ENCODE results near the gene TRIM2. TPM values are rescaled to one million over a fixed set of nuclear protein-coding genes. Genes with fewer than 3 reads are reported as not detected.
A peak's percentile ranks its signal among the peaks of the same experiment; 100 is the strongest.

Gene TRIM2
- total RNA-seq, 4 donors from 2014 or later = 14.8 to 45.4 (median 26.5) TPM

GRCh38 chr4:153247116-153247490, 42.9 kb downstream of the TRIM2 start:
- ATAC-seq (ENCODE audit: low FRiP score) (no peak), DNase-seq (ENCODE audit: low spot score) (no peak)
- TF ChIP-seq, protein P1, sequence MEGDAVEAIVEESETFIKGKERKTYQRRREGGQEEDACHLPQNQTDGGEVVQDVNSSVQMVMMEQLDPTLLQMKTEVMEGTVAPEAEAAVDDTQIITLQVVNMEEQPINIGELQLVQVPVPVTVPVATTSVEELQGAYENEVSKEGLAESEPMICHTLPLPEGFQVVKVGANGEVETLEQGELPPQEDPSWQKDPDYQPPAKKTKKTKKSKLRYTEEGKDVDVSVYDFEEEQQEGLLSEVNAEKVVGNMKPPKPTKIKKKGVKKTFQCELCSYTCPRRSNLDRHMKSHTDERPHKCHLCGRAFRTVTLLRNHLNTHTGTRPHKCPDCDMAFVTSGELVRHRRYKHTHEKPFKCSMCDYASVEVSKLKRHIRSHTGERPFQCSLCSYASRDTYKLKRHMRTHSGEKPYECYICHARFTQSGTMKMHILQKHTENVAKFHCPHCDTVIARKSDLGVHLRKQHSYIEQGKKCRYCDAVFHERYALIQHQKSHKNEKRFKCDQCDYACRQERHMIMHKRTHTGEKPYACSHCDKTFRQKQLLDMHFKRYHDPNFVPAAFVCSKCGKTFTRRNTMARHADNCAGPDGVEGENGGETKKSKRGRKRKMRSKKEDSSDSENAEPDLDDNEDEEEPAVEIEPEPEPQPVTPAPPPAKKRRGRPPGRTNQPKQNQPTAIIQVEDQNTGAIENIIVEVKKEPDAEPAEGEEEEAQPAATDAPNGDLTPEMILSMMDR (IDR thresholded peaks at IDR 0.05) = no peak

DNA sequence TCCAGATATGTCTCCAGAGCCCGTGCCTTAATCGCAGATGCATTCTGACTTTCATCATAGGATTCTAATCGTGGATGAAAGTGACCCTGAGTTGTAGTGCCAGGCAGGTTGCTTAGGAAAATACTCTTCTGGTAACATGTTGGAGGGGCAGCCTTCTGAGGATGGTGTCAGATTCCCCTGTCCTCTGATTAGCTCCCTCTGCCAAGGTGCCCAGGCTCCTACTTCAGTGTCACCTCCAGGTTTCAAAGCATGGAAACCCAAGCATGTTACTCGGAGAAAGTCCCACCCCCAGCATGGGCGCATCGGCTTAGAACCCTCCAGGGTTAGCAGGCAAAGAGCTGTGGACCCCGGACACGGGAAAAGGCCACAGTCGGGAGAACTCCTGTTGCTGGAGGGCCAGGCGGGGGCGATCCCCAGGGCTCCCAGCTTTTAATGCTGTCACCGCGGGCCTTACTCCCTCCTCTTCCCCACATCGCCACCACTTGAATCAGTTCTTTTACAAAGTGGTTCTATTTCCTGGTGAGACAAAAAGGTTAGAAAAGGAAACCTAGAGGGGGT, 44.5 kb downstream of the TRIM2 start:
- TF ChIP-seq, protein P1 (IDR thresholded peaks at IDR 0.05) = no peak
- DNase-seq (ENCODE audit: low spot score) (no peak), ATAC-seq (ENCODE audit: low FRiP score) (peak; percentile 61)

DNA sequence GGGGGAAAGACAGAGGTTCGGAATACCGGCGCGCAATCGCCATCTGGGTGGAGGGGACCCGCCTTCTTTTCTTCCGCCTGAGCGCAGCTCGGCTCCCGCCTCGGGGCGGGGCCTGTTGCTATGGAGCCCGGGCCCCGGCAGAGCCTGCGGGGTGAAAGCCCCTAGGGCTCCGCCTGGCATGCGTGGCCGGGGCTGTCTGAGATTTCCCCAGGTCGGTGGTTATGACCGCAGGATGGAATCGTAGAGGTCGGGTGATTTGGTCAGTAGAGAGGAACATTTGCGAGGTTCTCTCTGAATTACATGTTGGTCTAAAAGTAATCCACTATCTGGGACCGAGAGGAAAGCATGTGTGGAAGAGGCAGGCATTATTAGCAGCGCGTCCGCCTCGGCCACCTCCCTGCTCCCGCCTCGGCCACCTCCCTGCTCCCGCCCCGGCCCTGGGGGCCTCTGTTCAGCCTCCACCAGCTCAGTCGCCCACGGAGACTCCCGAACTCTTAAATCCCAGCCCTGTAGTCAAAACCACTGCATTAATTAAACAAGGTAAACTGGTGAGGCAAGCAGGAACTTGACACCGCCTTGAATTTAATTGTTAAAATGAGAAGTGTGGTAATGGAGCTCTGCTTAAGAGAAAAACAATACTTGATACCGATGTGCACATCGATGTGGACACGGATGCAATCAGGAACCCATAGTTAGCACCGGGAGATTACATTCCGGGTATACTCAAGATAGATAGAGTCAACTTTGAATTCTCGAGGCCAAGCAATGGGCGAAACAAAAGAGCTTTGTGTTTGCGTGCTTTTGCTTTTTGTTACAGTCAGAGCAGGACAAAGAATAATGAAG, 45.2 kb downstream of the TRIM2 start:
- ATAC-seq (ENCODE audit: low FRiP score) (peak; percentile 97), DNase-seq (ENCODE audit: low spot score) (peak; percentile 42)
- TF ChIP-seq, protein P1 (IDR thresholded peaks at IDR 0.05) = no peak

- no peak for ATAC-seq (ENCODE audit: low FRiP score)
- no peak for DNase-seq (ENCODE audit: low spot score)
- TF ChIP-seq, protein P1 (IDR thresholded peaks at IDR 0.05) = no peak
These were observed 47.9 kb downstream of the TRIM2 start for GRCh38 chr4:153252122-153252521.

DNA sequence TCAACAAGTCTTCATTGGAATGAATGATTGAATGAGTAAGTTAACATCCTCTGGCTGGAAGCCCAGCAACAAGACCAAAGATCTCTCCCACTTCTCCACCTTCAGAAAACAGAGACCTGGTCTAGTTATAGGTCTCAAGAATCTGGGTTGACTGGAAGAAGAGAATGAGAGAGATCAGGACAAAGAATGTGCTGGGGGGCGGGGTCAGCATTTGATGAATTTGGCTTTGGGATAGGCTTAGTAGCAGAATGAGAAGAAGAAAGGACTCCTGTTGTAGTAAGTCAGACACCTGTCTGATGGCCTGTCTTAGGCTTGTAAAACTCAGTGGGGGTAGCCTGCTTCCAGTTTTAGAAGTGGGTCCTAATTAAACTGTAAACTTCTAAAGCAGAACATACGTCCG, 51.0 kb downstream of the TRIM2 start:
- ATAC-seq (ENCODE audit: low FRiP score) = no peak
- TF ChIP-seq, protein P1 (IDR thresholded peaks at IDR 0.05) = no peak
- no peak for DNase-seq (ENCODE audit: low spot score)

DNA sequence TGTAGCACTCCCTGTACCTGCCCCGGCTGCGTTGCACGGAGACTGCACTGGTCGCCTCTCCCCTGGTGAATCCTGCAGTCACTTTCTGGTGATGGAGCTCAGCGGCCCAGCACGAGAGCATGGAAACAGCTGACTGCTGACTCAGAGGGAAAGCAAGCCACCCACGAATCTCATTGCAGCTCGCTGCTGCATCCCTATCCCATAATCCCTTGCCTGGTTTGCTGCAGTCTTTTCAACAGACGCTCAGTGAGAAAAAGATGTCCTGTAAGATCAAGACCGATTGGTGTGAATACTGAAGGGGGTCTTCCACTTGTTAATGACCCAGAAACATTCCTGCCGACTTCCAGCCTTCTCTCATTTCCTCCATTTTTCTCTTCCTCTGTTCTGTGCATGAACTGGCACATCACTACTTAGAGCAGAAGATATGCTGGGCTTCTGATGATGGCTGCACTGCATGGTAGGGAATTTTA, 52.9 kb downstream of the TRIM2 start:
- DNase-seq (ENCODE audit: low spot score) (no peak), ATAC-seq (ENCODE audit: low FRiP score) (peak; percentile 58)
- TF ChIP-seq, protein P1 (IDR thresholded peaks at IDR 0.05) = no peak

GRCh38 chr4:153257991-153258390, 53.7 kb downstream of the TRIM2 start:
- TF ChIP-seq, protein P1 (IDR thresholded peaks at IDR 0.05) = no peak
- no peak for ATAC-seq (ENCODE audit: low FRiP score)

More at GRCh38 chr4:153257991-153258390, 53.7 kb downstream of the TRIM2 start:
- DNase-seq (ENCODE audit: low spot score) = no peak
